Superior temporal gyrus (tissue), 1 donor: ENCODE data around the gene NDUFC2.
"Not testable (repeated sequence)": the region's sequence is repeated elsewhere in the genome, so short reads cannot be mapped to it uniquely, and the experiment has no call there.

Source experiments
- DNase-seq: peaks from one replicate; pipeline ENCODE4 v3.0.0-alpha.2; 2016; ENCODE audit errors: extremely low spot score

Gene NDUFC2

DNA sequence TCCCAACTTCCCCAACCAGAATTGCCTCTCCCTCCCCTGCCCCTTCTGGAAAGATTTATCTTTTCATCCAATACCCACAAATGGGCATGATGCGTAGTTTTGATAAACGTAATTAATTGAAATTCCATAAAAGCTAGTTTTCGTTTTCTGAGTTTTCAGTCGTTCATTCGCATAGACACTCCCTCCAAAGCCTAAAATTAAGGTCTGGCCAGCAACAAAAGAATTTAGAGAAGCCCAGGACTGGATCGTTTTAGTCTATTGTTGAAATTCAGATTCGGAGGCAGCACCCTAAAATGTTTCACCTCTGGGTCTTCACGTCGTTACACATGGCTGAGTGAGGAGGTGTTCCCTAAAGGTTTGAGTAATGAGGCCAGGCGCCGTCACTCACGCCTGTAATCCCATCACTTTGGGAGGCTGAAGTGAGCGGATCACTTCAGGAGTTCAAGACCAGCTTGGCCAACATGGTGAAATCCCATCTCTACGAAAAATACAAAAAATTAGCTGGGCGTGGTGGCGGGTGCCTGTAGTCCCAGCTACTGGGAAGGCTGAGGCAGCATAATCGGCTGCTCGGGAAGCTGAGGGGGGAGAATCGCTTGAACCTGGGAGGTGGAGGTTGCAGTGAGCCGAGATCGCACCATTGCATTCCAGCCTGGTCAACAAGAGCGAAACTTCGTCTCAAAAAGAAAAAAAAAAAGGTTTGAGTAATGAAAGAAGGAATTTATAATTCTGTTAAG lies 589 bp upstream of the NDUFC2 start:
- no peak for DNase-seq

DNA sequence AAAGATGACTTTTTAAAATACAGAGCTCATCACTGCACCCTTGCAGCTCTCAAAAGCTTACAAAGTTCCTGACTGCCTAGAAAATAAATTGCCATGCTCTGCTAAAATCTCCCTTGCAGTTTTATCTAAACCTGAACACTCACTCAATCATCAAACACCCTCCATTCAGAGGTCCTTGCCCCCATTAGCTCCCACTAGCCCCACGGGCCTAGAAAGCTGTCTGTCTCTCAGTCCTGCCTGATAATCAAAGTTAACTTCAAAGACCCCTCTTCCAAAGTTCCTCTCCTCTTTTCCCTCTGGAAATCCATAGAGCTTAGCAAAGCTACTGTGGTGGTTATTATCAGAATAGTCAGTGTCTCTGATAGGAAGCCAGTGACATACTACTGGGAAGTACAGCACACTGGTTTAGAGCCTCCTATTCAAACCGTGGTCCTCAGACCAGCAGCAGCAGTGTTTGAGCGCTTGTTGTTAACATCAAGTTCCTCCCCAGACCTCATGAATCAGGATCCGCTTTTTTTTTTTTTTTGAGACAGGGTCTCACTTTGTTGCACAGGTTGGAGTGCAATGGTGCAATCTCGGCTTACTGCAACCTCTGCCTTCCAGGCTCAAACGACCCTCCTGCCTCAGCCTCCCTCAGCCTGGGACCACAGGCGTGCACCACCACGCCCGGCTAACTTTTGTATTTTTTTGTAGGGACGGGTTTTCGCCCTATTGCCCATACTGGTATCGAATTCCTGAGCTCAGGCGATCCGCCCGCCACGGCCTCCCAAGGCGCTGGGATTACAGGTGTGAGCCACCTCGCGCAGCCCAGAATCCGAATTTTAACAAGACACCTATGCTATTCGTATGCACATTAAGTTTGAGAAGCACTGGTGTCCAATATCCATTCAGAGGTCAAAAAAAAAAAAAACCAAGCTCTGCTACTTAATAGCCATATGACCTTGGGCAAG lies 1.2 kb downstream of the NDUFC2 start:
- no peak for DNase-seq

DNA sequence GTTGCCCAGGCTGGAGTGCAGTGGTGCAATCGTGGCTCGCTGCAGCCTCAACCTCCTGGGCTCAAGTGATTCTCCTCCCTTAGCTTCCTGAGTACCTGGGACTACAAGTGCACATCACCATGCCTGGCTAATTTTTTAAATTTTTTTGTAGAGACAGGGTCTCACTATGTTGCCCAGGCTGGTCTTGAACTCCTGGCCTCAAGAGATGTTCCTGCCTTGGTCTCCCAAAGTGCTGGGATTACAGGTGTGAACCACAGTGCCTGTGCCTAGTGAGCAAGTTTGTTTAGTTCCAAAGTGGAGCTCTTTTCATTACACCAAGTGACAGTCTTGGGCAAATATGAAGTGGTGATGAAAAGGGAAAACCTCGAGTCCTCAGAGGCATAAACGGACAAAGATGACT lies 2.1 kb downstream of the NDUFC2 start:
- not testable (repeated sequence) for DNase-seq

DNA sequence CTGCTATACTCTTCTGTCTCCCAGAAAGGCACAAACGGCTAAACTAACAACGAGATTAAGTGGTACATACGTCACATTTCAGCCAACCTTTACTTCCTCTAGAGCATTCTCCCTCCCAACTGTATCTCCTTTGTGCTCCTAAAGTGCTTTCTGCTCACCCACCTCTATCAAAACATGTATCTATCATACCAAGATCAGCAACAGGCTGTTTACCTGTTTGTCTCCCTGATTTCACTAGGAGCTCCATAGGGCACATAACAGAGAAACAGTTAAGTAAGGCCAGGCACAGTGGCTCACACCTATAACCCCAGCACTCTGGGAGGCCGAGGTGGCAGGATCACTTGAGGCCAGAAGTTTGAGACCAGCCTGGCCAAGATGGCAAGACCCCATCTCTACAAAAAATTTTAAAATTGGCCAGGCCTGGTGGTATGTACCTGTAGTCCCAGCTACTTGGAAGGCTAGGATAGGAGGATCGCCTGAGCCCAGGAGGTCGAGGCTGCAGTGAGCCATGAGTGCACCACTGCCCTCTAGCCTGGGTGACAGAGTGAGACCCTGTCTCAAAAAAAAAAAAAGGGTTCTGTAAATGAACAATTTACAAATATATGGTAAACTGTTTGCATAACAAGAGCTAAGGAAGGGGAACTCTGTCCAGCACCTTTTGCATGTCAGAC lies 2.8 kb downstream of the NDUFC2 start:
- no peak for DNase-seq

- DNase-seq = no peak
Observed at GRCh38 chr11:78074756-78075155, 4.9 kb downstream of the NDUFC2 start.

GRCh38 chr11:78072455-78072854 lies 7.2 kb downstream of the NDUFC2 start:
- DNase-seq = no peak

DNA sequence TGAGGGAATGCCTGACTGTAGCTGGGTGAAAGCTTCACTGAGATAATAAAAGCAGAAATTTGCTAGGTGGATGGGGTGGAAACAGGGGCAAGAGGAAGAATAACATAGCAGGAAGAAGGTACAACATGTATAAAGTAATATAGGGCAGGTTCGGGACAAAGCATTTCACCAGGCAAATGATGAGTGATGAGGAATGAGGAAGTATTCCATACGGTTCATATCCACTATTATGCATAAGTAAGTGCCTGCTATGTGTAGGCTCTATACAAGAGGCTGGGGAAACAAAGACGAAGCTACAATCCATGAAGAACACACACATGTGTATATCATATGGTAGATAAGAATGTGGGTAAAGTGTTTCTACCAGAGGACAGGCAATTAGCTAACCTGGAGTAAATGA lies 7.9 kb downstream of the NDUFC2 start:
- DNase-seq = no peak

DNA sequence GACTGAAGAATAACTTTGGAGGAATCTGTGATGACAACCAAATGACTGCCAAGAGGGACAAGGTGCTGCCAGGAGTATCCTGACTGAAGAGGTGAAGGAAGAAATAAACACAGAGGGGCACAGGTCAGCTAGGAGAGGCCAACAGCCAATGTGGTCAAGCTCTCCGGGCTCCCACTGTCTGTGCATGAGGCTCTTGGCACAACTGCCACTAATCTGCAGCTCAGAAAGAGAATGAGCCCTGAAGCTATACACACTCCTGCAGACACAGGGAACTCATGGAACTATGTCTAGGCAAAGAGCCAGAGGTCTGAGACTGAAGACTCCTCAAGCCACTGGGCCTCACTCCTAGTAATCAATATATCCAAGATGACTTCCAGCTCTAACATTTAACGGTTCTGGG lies 9.0 kb downstream of the NDUFC2 start:
- no peak for DNase-seq

- DNase-seq = no peak
Observed at GRCh38 chr11:78069465-78069864, 10.2 kb downstream of the NDUFC2 start.

DNA sequence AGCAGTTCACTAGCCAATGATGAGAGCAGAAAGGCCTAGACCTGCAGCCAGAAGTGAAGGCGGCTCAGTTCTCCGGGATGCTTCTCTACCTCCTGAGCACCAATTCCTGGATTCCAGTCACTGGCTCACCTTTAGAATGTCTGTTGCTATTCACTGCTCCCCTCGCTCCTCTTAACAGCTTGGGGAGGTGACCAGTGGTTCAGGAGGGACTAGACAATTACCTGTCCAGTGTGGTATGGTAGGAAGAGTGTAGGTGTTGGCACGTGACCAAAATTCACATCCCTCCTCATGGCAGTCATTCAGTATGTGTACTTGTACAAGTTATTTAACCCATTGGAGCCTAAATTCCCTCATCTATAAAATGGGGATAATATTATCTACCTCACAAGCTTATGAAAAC lies 12.0 kb downstream of the NDUFC2 start:
- no peak for DNase-seq

DNA sequence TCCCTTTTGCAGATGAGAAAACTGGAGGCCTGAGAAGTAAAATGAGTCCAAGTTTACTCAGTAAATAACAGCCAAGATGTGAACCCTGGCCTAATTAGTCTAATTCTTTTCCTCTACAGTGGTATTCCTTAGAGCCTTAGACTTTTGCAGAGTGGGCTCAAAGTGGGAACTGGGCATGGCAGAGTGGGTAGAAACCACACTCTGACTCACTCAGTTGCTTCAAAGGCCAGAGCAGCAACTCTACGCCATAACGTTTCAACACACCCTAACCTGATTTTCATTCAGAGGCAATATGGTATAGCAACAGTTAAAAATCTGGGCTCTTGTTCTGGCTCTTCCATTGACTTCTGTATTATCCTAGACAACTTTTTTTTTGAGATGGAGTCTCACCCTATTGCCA lies 13.2 kb downstream of the NDUFC2 start:
- DNase-seq = no peak

DNA sequence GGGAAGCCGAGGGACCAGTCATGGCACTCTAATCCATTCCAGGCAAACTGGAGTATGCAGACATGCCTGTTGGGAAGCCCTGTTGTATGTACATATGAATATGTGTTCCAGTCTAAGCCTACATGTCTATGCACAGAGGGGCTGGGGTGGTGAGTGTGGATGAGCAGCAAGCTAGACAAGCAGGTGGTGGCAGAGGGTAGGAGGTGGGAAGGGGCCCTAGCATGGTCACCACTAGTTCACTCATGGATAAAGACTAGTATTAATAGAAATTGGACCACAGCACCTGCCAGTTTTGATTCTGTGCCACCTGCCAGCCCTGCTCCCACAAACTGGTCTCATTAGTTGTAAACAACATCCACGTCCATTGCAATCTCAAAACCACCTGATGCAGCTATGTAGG lies 14.5 kb downstream of the NDUFC2 start:
- no peak for DNase-seq

DNA sequence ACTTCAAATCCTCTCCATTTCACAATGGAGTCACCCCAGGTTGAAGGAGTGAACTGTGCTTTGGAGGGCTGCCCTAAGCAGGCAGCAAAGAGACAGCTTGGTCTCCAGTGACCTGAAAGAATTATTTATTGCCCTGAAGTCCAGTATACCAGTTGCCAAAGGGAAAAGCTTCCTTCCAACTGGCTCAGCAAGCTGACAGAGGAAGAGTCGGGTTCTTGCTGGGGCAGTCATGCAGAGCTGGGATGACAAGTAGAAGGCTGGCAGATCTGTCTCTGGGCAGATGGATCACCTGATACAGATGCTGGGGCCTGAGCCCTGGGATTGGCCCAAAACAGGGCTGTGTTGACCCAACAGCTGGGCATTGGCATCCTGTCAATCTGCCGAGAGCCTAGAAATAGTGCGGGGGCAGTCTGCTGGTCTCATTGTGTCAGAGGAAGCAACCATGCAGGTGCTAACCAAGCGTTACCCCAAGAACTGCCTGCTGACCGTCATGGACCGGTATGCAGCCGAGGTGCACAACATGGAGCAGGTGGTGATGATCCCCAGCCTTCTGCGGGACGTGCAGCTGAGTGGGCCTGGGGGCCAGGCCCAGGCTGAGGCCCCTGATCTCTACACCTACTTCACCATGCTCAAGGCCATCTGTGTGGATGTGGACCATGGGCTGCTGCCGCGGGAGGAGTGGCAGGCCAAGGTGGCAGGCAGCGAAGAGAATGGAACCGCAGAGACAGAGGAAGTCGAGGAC lies 16.1 kb downstream of the NDUFC2 start, which contains the start of gene THRSP:
THRSP (plus strand) TSS at position 422 of the 742 bp plus-strand sequence; CDS start at position 443, 21 bp downstream.
- no peak for DNase-seq

- DNase-seq = no peak
Observed at GRCh38 chr11:78062671-78063070, 17.0 kb downstream of the NDUFC2 start.

DNA sequence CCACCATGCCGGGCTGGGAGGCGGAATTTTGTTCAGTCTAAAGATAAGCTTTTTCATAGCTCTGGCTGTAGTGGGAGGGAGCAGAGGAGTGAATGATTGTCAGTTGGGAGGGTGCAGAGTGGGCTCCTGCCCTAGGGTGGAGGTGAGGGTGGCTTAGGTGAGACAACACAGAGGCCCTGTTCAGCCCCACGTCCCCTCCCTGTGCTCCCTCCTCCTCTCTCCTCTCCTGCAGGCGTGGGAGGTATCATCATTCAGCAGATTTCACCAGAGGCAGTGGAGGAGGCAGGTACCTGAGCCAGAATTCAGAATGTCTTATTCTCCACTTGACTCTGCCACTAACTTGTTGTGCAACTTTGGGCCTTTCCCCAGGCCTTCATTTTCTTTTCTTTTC lies 17.7 kb downstream of the NDUFC2 start:
- peak; percentile 18 for DNase-seq

- DNase-seq = no peak
Observed at GRCh38 chr11:78061088-78061920, 18.4 kb downstream of the NDUFC2 start.

- no peak for DNase-seq
Observed at GRCh38 chr11:78060533-78060932, 19.1 kb downstream of the NDUFC2 start.

DNA sequence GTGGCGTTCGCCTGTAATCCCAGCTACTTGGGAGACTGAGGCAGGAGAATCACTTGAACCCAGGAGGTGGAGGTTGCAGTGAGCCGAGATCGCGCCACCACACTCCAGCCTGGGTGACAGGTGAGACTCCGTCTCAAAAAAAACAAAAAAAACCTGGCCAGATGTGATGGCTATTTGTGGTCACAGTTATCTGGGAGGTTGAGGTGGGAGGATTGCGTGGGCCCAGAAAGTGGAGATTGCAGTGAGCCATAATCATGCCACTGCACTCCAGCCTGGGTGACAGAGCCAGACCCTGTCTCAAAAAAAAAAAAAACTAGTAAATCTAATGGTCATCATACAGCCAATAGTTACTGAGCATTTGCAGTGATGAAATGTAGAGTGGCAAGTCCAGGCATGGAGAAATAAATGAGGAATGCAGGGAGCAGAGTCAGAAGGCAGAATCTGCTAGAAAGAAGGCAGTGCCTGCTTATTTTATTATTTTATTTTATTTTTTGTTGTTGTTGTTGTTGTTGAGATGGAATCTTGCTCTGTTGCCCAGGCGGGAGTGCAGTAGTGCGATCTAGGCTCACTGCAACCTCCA lies 19.8 kb downstream of the NDUFC2 start:
- not testable (repeated sequence) for DNase-seq

- DNase-seq = no peak
Observed at GRCh38 chr11:78057462-78058055, 22.1 kb downstream of the NDUFC2 start.

GRCh38 chr11:78056093-78056492 lies 23.6 kb downstream of the NDUFC2 start:
- DNase-seq = no peak
